Stimulated activated naive CD8-positive, alpha-beta T cell treated with anti-CD3 and anti-CD28 coated beads, Interleukin-15, Interleukin-2, amounts not matched to agents 100 ng/mL and 50 ng/mL, for 24 hours (primary cell): ENCODE data around the gene ADARB1.

Source experiments
- H3K27ac Mint-ChIP-seq: one replicate; pipeline ENCODE4 v1.8.0; 2021; ENCODE audit warnings: mild to moderate bottlenecking, mixed read lengths
- H3K27me3 Mint-ChIP-seq: one replicate; pipeline ENCODE4 v1.8.0; 2021; ENCODE audit warnings: mixed read lengths
- H3K36me3 Mint-ChIP-seq: one replicate; pipeline ENCODE4 v1.8.0; 2021; ENCODE audit warnings: low read depth, mixed read lengths
- H3K4me1 Mint-ChIP-seq: one replicate; pipeline ENCODE4 v1.8.0; 2021; ENCODE audit warnings: low read depth, mixed read lengths
- H3K4me3 Mint-ChIP-seq: one replicate; pipeline ENCODE4 v1.8.0; 2021; ENCODE audit warnings: mild to moderate bottlenecking, mixed read lengths
- H3K9me3 Mint-ChIP-seq: one replicate; pipeline ENCODE4 v1.8.0; 2021; ENCODE audit warnings: mixed read lengths

The ADARB1 gene

GRCh38 chr21:45209046-45209445 lies 134.7 kb downstream of the ADARB1 start:
- no peak overlapping the region for H3K4me3 Mint-ChIP-seq

GRCh38 chr21:45209685-45210284 lies 135.4 kb downstream of the ADARB1 start:
- no peak overlapping the region for H3K27ac Mint-ChIP-seq
- H3K27me3 Mint-ChIP-seq, result no peaks in the 10 kb centered on the region
- H3K4me1 Mint-ChIP-seq, result peaks cover 32% of the 10 kb centered on the region
- peaks cover 53% of the 10 kb centered on the region for H3K36me3 Mint-ChIP-seq
- H3K4me3 Mint-ChIP-seq, result no peak overlapping the region
- no peaks in the 10 kb centered on the region for H3K9me3 Mint-ChIP-seq

More at GRCh38 chr21:45209046-45209445, 134.7 kb downstream of the ADARB1 start:
- no peak overlapping the region for H3K27ac Mint-ChIP-seq
- H3K4me1 Mint-ChIP-seq, result peaks cover 32% of the 10 kb centered on the region
- H3K9me3 Mint-ChIP-seq, result no peaks in the 10 kb centered on the region
- H3K27me3 Mint-ChIP-seq, result no peaks in the 10 kb centered on the region
- peaks cover 56% of the 10 kb centered on the region for H3K36me3 Mint-ChIP-seq

- no peak overlapping the region for H3K27ac Mint-ChIP-seq
- no peaks in the 10 kb centered on the region for H3K9me3 Mint-ChIP-seq
- no peaks in the 10 kb centered on the region for H3K27me3 Mint-ChIP-seq
- no peak overlapping the region for H3K4me3 Mint-ChIP-seq
- peaks cover 32% of the 10 kb centered on the region for H3K4me1 Mint-ChIP-seq
- peaks cover 48% of the 10 kb centered on the region for H3K36me3 Mint-ChIP-seq
Observed at GRCh38 chr21:45210461-45210983, 136.1 kb downstream of the ADARB1 start.

DNA sequence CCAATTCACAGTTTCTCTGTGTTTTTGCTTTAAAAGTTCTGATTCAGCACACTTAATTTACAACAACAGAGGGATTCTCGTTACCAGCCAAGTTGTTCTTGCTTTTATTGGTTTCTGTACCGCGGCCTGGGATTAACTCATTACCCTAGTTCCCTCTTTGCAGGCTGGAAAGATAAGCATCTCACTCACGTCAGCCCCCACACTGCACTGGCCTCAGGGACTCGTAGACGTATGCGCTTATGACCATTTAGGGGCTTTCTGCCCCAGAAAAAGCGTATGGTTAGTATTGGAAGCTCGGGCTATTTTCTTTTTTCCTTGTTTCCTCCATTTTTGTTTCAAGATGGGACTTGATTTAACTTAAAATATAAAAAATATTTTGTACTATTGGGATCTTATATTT lies 137.3 kb downstream of the ADARB1 start:
- H3K27ac Mint-ChIP-seq, result no peak overlapping the region
- peaks cover 54% of the 10 kb centered on the region for H3K36me3 Mint-ChIP-seq
- peaks cover 32% of the 10 kb centered on the region for H3K4me1 Mint-ChIP-seq
- H3K27me3 Mint-ChIP-seq, result no peaks in the 10 kb centered on the region
- H3K9me3 Mint-ChIP-seq, result peaks cover 8% of the 10 kb centered on the region
- H3K4me3 Mint-ChIP-seq, result no peak overlapping the region

DNA sequence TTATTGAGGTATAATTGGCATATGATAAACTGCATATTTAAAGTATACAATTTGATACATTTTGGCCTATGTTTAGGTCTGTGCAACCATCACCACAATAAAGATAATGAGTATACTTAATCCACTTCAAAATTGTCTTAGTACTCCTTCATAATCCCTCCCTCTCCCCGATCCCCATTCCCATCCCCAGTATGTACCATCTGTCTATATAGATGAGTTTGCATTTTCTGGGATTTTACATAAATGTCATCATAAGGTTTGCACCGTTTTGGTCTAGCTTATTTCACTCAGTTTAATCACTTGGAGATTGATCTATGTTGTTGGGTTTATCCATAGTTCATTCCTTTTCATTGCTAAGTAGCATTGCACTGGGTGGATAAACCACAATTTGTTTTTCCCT lies 139.0 kb downstream of the ADARB1 start:
- Mint-ChIP-seq H3K27ac (no peak overlapping the region), H3K4me3 (no peak overlapping the region), H3K4me1 (peaks cover 20% of the 10 kb centered on the region), H3K36me3 (peaks cover 63% of the 10 kb centered on the region), H3K9me3 (peaks cover 25% of the 10 kb centered on the region), H3K27me3 (no peaks in the 10 kb centered on the region)

DNA sequence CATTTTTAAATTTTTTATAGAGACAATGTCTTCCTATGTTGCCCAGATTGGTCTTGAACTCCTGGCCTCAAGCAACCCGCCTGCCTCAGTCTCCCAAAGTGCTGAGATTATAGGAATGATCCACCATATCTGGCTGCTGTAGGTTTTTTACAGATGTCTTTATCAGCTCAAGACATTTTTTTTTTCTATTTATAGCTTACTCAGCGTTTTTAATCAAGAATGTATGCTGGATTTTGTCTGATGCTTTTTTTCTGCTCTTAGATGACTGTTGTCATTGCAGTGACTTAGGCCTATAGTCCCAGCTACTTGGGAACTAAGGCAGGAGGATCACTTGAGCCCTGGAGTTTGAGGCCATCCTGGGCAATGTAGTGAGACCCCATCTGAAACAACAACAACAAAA lies 140.8 kb downstream of the ADARB1 start:
- Mint-ChIP-seq H3K36me3 (peaks cover 53% of the 10 kb centered on the region), H3K4me1 (peaks cover 1% of the 10 kb centered on the region), H3K27me3 (no peaks in the 10 kb centered on the region), H3K4me3 (no peak overlapping the region), H3K9me3 (peaks cover 25% of the 10 kb centered on the region), H3K27ac (no peak overlapping the region)

- H3K4me1 Mint-ChIP-seq, result no peaks in the 10 kb centered on the region
- no peak overlapping the region for H3K4me3 Mint-ChIP-seq
- H3K9me3 Mint-ChIP-seq, result peaks cover 25% of the 10 kb centered on the region
- H3K27me3 Mint-ChIP-seq, result no peaks in the 10 kb centered on the region
- no peak overlapping the region for H3K27ac Mint-ChIP-seq
- peaks cover 60% of the 10 kb centered on the region for H3K36me3 Mint-ChIP-seq
Observed at GRCh38 chr21:45217010-45217409, 142.6 kb downstream of the ADARB1 start.

DNA sequence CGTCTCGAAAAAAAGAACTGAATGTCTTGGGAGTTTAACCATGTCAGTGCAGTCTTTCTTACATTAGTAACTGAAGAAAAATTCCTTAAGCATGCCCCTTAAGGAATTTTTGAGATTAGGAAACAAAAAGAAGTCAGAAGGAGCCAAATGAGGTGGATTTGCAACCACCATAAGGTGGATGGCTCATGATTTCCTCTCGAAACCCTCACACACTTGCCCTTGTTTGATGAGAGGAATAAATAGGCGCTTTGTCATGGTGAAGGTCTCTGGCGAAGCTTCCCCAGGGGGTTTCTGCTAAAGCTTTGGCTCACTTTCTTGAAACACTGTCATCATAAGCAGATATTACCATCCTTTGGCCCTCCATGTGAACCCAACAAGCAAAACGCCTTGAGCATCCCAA lies 145.1 kb downstream of the ADARB1 start:
- peaks cover 25% of the 10 kb centered on the region for H3K9me3 Mint-ChIP-seq
- H3K27me3 Mint-ChIP-seq, result no peaks in the 10 kb centered on the region
- H3K36me3 Mint-ChIP-seq, result peaks cover 40% of the 10 kb centered on the region
- no peak overlapping the region for H3K4me3 Mint-ChIP-seq
- H3K27ac Mint-ChIP-seq, result no peak overlapping the region
- H3K4me1 Mint-ChIP-seq, result no peaks in the 10 kb centered on the region

DNA sequence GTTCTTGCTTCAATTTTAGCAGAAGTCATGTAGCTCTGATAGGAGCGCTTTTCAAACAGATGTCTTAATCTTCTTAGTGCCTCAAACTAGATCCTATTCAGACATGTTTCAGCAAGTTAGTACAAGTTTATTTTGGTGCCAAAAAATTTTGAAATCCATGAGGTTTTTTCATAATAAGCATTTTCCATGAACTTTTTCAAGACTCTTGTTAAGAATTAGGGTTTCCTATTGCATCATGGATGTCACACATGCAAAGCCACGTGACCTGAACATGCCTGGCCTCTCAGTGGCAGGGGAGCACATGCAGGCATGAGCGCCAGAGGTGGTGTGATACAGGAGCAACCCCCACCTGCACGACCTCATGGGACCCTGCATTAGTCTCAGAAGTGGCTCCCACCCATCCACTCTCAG lies 145.7 kb downstream of the ADARB1 start:
- H3K4me1 Mint-ChIP-seq, result peaks cover 5% of the 10 kb centered on the region
- H3K36me3 Mint-ChIP-seq, result peaks cover 40% of the 10 kb centered on the region
- H3K9me3 Mint-ChIP-seq, result peaks cover 25% of the 10 kb centered on the region
- H3K27ac Mint-ChIP-seq, result no peak overlapping the region
- H3K27me3 Mint-ChIP-seq, result no peaks in the 10 kb centered on the region
- H3K4me3 Mint-ChIP-seq, result no peak overlapping the region

GRCh38 chr21:45220714-45221490 lies 146.5 kb downstream of the ADARB1 start:
- H3K27ac Mint-ChIP-seq, result no peak overlapping the region
- peaks cover 24% of the 10 kb centered on the region for H3K9me3 Mint-ChIP-seq
- no peak overlapping the region for H3K4me3 Mint-ChIP-seq
- H3K4me1 Mint-ChIP-seq, result peaks cover 13% of the 10 kb centered on the region
- H3K36me3 Mint-ChIP-seq, result peaks cover 37% of the 10 kb centered on the region
- H3K27me3 Mint-ChIP-seq, result no peaks in the 10 kb centered on the region

GRCh38 chr21:45222001-45222400 lies 147.6 kb downstream of the ADARB1 start:
- H3K9me3 Mint-ChIP-seq, result peaks cover 13% of the 10 kb centered on the region
- H3K4me3 Mint-ChIP-seq, result no peak overlapping the region
- H3K27me3 Mint-ChIP-seq, result no peaks in the 10 kb centered on the region
- peaks cover 26% of the 10 kb centered on the region for H3K36me3 Mint-ChIP-seq
- H3K27ac Mint-ChIP-seq, result no peak overlapping the region
- peaks cover 24% of the 10 kb centered on the region for H3K4me1 Mint-ChIP-seq

- H3K9me3 Mint-ChIP-seq, result no peaks in the 10 kb centered on the region
- peaks cover 11% of the 10 kb centered on the region for H3K36me3 Mint-ChIP-seq
- peaks cover 39% of the 10 kb centered on the region for H3K4me1 Mint-ChIP-seq
- no peak overlapping the region for H3K27ac Mint-ChIP-seq
- no peak overlapping the region for H3K4me3 Mint-ChIP-seq
- H3K27me3 Mint-ChIP-seq, result no peaks in the 10 kb centered on the region
Observed at GRCh38 chr21:45223236-45224185, 149.1 kb downstream of the ADARB1 start.

DNA sequence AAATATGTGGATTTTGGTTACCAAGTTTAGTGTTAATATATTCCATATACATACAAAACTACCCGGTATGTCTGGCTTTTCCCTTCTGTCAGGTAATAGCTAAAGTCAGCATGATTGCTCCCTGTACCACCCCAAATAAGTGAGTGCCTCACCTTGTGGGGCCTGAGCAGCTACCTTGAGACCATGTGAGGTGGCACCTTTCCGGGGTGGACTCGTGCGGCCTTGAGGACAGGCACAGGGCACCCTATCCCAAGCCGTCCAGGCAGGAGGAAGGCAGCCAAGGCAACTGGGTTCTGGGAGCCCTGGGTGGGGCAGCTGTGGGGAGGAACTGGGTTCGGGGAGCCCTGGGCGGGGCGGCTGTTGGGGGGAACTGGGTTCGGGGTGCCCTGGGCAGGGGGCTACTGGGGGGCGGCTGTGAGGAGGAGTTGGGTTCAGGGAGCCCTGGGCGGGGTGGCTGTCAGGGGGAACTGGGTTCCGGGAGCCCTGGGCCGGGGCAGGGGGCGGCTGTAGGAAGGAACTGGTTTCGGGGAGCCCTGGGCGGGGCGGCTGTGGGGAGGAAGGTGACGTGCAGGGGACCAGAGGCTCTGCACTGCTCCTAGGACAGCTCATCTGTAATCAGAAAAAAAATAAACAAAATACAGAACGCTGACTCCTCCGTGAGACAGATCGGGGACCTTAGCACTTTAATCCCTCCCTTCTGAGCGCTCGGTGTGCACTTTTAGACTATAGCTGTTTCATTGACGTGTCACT lies 150.0 kb downstream of the ADARB1 start:
- H3K27ac Mint-ChIP-seq, result no peak overlapping the region
- peaks cover 48% of the 10 kb centered on the region for H3K4me1 Mint-ChIP-seq
- H3K4me3 Mint-ChIP-seq, result no peak overlapping the region

GRCh38 chr21:45225041-45225740 lies 150.8 kb downstream of the ADARB1 start:
- H3K27ac Mint-ChIP-seq, result no peak overlapping the region
- H3K4me1 Mint-ChIP-seq, result peaks cover 48% of the 10 kb centered on the region
- H3K4me3 Mint-ChIP-seq, result no peak overlapping the region
- H3K27me3 Mint-ChIP-seq, result no peaks in the 10 kb centered on the region
- H3K9me3 Mint-ChIP-seq, result no peaks in the 10 kb centered on the region
- peaks cover 7% of the 10 kb centered on the region for H3K36me3 Mint-ChIP-seq

More for the DNA sequence above, 150.0 kb downstream of the ADARB1 start:
- Mint-ChIP-seq H3K27me3 (no peaks in the 10 kb centered on the region), H3K36me3 (peaks cover 7% of the 10 kb centered on the region), H3K9me3 (no peaks in the 10 kb centered on the region)
